HG03095 (cell line): ENCODE data around the gene CER1.
A peak's percentile ranks its signal among the peaks of the same experiment; 100 is the strongest.

Source experiments
- ATAC-seq: cut with Tn5 transposase; IDR thresholded peaks from one replicate; pipeline ENCODE4 v1.9.1; 2021; ENCODE audit warnings: moderate library complexity; ENCODE audit not compliant: unreplicated experiment

The CER1 gene, protein sequence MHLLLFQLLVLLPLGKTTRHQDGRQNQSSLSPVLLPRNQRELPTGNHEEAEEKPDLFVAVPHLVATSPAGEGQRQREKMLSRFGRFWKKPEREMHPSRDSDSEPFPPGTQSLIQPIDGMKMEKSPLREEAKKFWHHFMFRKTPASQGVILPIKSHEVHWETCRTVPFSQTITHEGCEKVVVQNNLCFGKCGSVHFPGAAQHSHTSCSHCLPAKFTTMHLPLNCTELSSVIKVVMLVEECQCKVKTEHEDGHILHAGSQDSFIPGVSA

DNA sequence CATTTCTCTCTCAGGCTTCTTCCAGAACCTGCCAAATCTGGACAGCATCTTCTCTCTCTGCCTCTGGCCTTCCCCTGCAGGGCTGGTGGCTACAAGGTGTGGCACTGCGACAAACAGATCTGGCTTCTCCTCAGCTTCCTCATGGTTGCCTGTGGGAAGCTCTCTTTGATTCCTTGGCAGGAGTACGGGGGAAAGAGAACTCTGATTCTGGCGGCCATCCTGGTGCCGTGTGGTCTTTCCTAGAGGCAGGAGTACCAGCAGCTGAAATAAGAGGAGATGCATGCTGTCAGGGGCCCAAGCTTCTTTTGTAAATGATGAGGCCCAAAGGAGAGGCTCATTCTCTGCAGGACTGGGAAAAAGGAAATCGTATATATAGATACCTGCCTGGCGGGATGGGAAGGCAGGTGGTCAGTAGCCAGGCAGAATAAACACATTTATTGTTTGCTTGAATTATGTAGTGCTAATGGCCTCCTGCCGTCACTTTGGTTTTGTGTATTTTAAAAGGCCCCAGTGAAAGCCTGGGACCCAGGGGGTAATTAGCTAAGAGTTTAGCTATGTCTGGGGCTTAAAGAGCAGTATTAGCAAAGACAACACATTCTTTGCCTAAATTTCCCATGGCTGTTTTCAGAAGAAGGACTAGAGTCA, at the start of gene CER1:
Gene CER1, minus strand, starts transcription at position 343 of the 645 bp plus-strand sequence. Its CDS starts 61 bp downstream, at position 282.
- no peak for ATAC-seq

DNA sequence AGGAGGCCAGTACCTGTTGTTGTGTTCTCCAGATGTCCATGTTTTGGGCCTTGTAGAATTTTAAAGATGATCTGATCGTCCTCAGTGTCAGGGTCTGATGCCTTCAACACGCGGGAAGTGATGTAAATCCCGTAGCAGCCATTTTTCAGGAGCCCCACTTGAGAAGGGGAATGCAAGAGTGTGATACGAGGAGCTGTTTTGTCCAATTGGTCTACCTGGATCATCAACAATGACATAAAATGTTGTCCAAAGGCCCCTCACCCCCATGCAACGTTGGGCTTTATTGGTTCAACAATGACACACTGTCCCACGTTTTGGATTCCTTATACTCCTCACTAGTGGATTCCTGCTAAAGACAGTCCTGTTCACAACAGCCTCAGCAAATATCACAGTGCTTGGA, 48.1 kb upstream of the CER1 start:
- ATAC-seq = no peak

GRCh38 chr9:14769230-14769571, 46.7 kb upstream of the CER1 start:
- no peak for ATAC-seq

GRCh38 chr9:14768405-14769229, 46.1 kb upstream of the CER1 start:
- ATAC-seq = no peak

DNA sequence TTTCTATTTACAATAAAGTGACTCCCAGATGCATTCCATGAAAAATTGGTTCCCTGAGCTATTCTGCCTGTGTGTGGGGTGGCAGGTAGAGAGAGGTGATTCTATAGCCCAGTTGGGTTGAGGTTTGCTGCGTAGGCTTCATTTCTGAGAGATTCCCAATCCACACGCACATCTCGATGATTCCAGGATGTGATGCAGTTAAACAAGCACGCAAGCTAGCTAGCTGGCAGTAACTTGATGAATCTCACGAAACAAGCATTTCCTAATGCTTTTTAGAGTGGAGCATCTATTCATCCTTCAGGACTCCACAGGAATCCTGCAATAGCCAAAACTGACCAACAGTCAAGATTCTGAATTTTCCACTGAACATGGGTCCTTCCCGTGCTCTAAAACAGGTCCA, 43.8 kb upstream of the CER1 start:
- no peak for ATAC-seq

DNA sequence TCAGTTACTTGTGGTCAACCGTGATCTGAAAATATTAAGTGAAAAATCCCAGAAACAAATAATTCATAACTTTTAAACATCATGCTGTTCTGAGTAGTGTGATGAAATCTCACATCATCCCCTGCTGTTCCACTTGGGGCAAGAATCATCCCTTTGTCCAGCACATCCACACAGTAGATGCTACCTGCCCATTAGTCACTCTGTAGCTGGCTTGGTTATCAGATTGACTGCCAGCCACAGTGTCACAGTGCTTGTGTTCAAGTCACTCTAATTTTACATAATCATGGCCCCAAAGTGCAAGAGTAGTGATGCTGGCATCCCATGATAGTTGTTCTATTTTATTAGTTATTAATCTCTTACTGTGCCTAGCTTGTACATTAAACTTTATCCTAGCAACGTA, 39.1 kb upstream of the CER1 start:
- no peak for ATAC-seq

- no peak for ATAC-seq
Observed at GRCh38 chr9:14760060-14760459, 37.5 kb upstream of the CER1 start.

DNA sequence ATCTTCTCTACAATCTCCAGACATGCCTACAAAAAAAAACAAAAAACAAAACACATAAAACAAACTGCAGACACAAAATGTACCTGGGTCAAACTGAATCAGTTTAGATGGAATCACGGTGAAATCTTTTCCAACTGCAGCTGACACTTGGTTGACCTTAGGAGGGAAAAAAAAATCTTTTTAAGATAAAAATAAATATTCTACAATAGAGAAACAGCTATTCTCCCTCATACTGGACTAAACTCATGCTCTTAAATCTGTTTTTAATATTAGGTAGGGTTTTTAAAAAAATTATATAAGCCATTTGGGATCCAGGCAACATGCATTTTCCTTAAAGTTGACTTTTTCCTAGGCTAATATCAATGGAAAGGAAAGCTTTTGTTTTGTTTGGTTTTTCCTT, 33.8 kb upstream of the CER1 start:
- ATAC-seq = no peak

DNA sequence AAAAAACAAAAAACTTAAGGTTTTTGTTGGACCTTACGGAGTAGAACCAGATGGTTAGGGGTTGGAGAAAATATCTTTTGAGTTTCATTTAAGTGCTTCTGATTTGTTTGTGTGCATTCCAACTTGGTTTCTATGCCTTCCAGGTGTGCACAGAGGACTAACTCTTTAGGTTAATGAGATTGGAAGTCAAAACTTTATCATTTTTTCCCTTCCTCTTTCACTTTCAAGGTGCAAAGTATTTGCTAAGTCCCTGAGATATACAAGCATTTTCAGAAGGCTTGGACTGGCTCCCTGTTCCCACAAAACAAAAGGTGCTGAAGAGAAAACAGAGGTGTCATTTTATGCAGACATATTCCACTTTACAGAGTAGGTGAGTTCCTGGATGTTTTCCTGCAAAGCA, 30.3 kb upstream of the CER1 start:
- no peak for ATAC-seq

- no peak for ATAC-seq
Observed at GRCh38 chr9:14752271-14752670, 29.7 kb upstream of the CER1 start.

DNA sequence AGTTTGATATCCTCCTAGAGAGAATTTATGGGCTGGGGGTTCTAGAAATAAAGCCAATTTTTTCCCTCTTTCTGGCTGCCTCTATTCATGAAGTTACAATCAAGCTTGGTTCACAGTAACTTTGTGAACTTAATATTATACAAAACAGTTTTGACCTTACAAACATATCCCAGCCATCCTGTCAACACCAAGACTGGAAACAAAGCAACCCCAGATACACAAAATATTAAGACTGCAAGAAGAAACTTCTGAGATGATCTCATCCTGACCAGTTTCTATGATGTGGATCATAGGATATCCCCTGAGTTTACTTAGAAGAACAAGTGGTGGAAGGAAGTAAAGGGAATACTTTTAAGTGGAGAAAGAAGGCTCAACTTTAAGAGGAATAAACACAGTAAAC, 28.3 kb upstream of the CER1 start:
- ATAC-seq = no peak

GRCh38 chr9:14749741-14750211, 27.2 kb upstream of the CER1 start:
- no peak for ATAC-seq

DNA sequence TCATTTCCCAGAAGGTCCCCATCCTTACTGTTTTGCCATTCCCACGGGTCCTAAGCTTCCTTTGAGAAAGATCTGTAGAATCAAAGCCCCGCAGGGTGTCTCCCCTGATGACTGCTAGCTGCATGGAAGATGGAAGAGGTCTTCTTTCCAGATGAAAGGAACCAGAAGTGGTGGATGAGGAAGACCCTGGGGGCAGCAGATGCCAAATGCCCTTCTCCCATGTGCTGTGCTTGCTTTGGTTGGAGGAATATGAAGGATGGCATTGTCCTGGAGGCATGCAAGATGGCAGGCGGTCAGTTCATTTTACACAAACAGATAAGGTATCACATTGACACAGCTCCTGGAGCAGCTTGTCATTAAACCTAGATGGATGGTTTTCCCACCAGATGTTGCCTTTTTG, 25.8 kb upstream of the CER1 start:
- no peak for ATAC-seq

DNA sequence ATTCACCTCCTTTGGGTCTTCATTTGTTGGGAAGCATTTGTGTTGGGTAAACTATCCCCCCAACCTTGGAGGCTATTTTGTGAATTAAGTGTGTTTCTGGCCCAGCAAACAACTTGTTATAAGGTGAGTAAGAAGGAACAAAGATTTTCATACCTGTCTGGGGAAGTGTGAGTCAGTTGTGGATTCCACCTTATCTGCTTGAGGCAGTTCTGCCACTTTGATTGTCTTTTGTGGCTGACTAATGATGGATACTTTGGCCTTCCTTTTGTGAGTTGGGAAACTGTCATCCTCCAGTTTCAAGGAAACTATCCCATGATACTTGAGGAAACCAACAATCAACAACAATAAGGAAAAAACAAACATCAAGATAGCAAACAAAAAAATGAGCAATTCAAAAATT, 24.6 kb upstream of the CER1 start:
- no peak for ATAC-seq

- no peak for ATAC-seq
Observed at GRCh38 chr9:14746626-14747025, 24.1 kb upstream of the CER1 start.

- ATAC-seq = no peak
Observed at GRCh38 chr9:14744768-14745167, 22.2 kb upstream of the CER1 start.

- ATAC-seq = peak; percentile 92
Observed at GRCh38 chr9:14741369-14741768, 18.8 kb upstream of the CER1 start.

- no peak for ATAC-seq
Observed at GRCh38 chr9:14733133-14733532, 10.6 kb upstream of the CER1 start.

- no peak for ATAC-seq
Observed at GRCh38 chr9:14731294-14731981, 8.9 kb upstream of the CER1 start.

- ATAC-seq = no peak
Observed at GRCh38 chr9:14730461-14730898, 7.9 kb upstream of the CER1 start.

DNA sequence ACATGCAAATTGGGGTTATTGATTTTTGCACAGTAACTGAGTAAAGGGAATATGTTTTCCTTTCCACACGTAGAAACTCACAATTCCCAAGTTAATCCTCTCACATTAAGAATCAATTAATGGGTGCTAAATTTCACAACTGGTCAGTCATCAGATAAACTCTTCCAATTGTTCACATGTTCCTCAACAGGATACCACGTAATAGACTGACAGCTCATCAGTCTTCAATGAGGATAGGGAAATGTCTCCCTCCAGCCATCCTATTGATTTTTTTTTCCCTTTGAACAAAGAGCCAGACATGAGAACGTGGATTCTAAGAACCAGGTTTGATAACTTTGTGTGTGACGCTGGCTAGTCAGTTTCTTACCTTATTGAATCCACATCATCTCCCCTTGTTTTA, 768 bp upstream of the CER1 start:
- no peak for ATAC-seq
